ENCODE results near the gene TMEM214.

GRCh38 chr2:27024812-27025211 lies 8.0 kb upstream of the TMEM214 start:
- no peak for TF ChIP-seq POLR2A (IDR thresholded peaks at IDR 0.05)
- TF ChIP-seq, protein P1, sequence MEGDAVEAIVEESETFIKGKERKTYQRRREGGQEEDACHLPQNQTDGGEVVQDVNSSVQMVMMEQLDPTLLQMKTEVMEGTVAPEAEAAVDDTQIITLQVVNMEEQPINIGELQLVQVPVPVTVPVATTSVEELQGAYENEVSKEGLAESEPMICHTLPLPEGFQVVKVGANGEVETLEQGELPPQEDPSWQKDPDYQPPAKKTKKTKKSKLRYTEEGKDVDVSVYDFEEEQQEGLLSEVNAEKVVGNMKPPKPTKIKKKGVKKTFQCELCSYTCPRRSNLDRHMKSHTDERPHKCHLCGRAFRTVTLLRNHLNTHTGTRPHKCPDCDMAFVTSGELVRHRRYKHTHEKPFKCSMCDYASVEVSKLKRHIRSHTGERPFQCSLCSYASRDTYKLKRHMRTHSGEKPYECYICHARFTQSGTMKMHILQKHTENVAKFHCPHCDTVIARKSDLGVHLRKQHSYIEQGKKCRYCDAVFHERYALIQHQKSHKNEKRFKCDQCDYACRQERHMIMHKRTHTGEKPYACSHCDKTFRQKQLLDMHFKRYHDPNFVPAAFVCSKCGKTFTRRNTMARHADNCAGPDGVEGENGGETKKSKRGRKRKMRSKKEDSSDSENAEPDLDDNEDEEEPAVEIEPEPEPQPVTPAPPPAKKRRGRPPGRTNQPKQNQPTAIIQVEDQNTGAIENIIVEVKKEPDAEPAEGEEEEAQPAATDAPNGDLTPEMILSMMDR (IDR thresholded peaks at IDR 0.05): no peak
